B cell (primary cell): ENCODE measurements around the gene STAMBP. TPM values are rescaled to one million over a fixed set of nuclear protein-coding genes. Genes with fewer than 3 reads are reported as not detected.

Source experiments
- ATAC-seq: fragments of 200-7000 bp; cut with Tn5 transposase; one replicate; pipeline ENCODE4 v1.10.0; 2021; ENCODE audit warnings: low read depth, mild to moderate bottlenecking, moderate number of reproducible peaks, moderate library complexity
- CTCF ChIA-PET: fragments of 350-600 bp; sonication (Branson Sonifier 250); formaldehyde crosslinking; loops from one replicate; lab custom pipeline; 2021; ENCODE audit warnings: antibody characterized with exemption, inconsistent platforms; lab: Charles Lee
- POLR2A ChIA-PET: fragments of 350-600 bp; sonication (Branson Sonifier 250); formaldehyde crosslinking; loops from one replicate; lab custom pipeline; 2021; ENCODE audit warnings: antibody characterized with exemption; lab: Charles Lee
- DNase-seq: peaks from one replicate; pipeline ENCODE4 v3.0.0; 2013
- H2AFZ ChIP-seq: 2 replicates; pipeline ENCODE4 v1.6.1; 2012; ENCODE audit warnings: mild to moderate bottlenecking, low read depth, low read length; ENCODE audit not compliant: insufficient read depth, poor library complexity, severe bottlenecking
- H3K27ac ChIP-seq, 2 donors: 1 replicate in 1 of 2; 2 replicates in 1 of 2; pipeline ENCODE4 v1.5.1; 2012 to 2013; ENCODE audit warnings: low read length in 2 of 2, mild to moderate bottlenecking in 2 of 2, moderate library complexity in 1 of 2
- H3K27me3 ChIP-seq, 4 experiments: fragments of 200-600 bp in 1 of 4; sonication (generic) in 1 of 4; replicated peaks in 1 of 4; 1 replicate in 2 of 4; 2 replicates in 2 of 4; pipeline versions ENCODE4 v1.6.1 to v1.7.0; 2013 to 2016; ENCODE audit warnings: low read length in 3 of 4, mild to moderate bottlenecking in 2 of 4, mixed read lengths in 1 of 4, moderate library complexity in 1 of 4; ENCODE audit not compliant: insufficient read depth in 4 of 4, control insufficient read depth in 3 of 4; ENCODE audit errors: control extremely low read depth in 1 of 4
- H3K36me3 ChIP-seq, 2 experiments: replicated peaks in 1 of 2; 1 replicate in 1 of 2; 2 replicates in 1 of 2; pipeline versions ENCODE4 v1.6.1 to v1.7.1; 2013; ENCODE audit warnings: low read length in 1 of 2; ENCODE audit not compliant: insufficient read depth in 2 of 2, control insufficient read depth in 1 of 2; ENCODE audit errors: control extremely low read depth in 1 of 2, extremely low read depth in 1 of 2
- H3K4me1 ChIP-seq, 2 donors: fragments of 200-600 bp in 1 of 2; sonication (generic) in 1 of 2; 1 replicate in 1 of 2; 2 replicates in 1 of 2; pipeline versions ENCODE4 v1.5.1 to v1.6.1; 2013 to 2017; ENCODE audit warnings: low read length in 2 of 2; ENCODE audit not compliant: control insufficient read depth in 2 of 2, insufficient read depth in 2 of 2
- H3K4me2 ChIP-seq: replicated peaks from 2 replicates; pipeline ENCODE3; 2012; ENCODE audit warnings: mild to moderate bottlenecking, low read depth, low read length; ENCODE audit not compliant: poor library complexity, severe bottlenecking
- H3K4me3 ChIP-seq, 5 experiments: fragments of 200-600 bp in 1 of 5; sonication (generic) in 1 of 5; 1 replicate in 3 of 5; 2 replicates in 2 of 5; pipeline versions ENCODE4 v1.5.1 to v1.7.0; 2011 to 2016; ENCODE audit warnings: low read length in 4 of 5, mild to moderate bottlenecking in 4 of 5, low read depth in 2 of 5, control low read depth in 1 of 5, moderate library complexity in 1 of 5; ENCODE audit not compliant: insufficient read depth in 1 of 5; ENCODE audit errors: control extremely low read depth in 1 of 5, extremely low read depth in 1 of 5
- H3K79me2 ChIP-seq: fragments of 200-600 bp; sonication (generic); one replicate; pipeline ENCODE4 v1.6.0; 2016; ENCODE audit warnings: low read length; ENCODE audit not compliant: control insufficient read depth, insufficient read depth
- H3K9ac ChIP-seq: fragments of 200-600 bp; sonication (generic); 2 replicates; pipeline ENCODE4 v1.6.1; 2017; ENCODE audit warnings: mild to moderate bottlenecking, low read length, moderate library complexity
- H3K9me3 ChIP-seq, 3 donors: one replicate each; pipeline versions ENCODE4 v1.6.1 to v1.7.1; 2013; ENCODE audit warnings: low read length in 2 of 3; ENCODE audit not compliant: control insufficient read depth in 2 of 3, insufficient read depth in 1 of 3; ENCODE audit errors: control extremely low read depth in 1 of 3
- H4K20me1 ChIP-seq: 2 replicates; pipeline ENCODE4 v1.6.0; 2012; ENCODE audit warnings: mild to moderate bottlenecking, low read length; ENCODE audit not compliant: insufficient read depth, control insufficient read depth, poor library complexity, severe bottlenecking
- H3K27ac Mint-ChIP-seq: one replicate; pipeline ENCODE4 v1.8.0; 2021; ENCODE audit warnings: mixed read lengths
- H3K27me3 Mint-ChIP-seq: one replicate; pipeline ENCODE4 v1.8.0; 2021; ENCODE audit warnings: mixed read lengths
- H3K4me1 Mint-ChIP-seq: one replicate; pipeline ENCODE4 v1.8.0; 2021; ENCODE audit warnings: mixed read lengths
- H3K4me3 Mint-ChIP-seq: one replicate; pipeline ENCODE4 v1.8.0; 2021; ENCODE audit warnings: mixed read lengths
- H3K9me3 Mint-ChIP-seq: one replicate; pipeline ENCODE4 v1.8.0; 2022; ENCODE audit warnings: mixed read lengths; ENCODE audit not compliant: insufficient read depth
- CTCF ChIP-seq: fragments of 200-600 bp; IDR thresholded peaks from one replicate; pipeline ENCODE4 v1.8.0; 2022; ENCODE audit warnings: antibody characterized with exemption, mild to moderate bottlenecking
- EZH2 ChIP-seq: IDR thresholded peaks from 2 replicates; pipeline ENCODE4 v1.6.1; 2012; ENCODE audit warnings: borderline replicate concordance, low read depth, mild to moderate bottlenecking, moderate library complexity, low read length; ENCODE audit not compliant: insufficient read depth, poor library complexity, severe bottlenecking
- WGBS: methylation state at CpG from one replicate; pipeline ENCODE4 v1.1.5; 2013; ENCODE audit warnings: missing lambda C conversion rate; ENCODE audit not compliant: insufficient coverage; 5-methylcytosine and 5-hydroxymethylcytosine counted together
- intact Hi-C: fragments of 100-400 bp; cut with micrococcal nuclease; formaldehyde crosslinking; loops from one replicate; pipeline ENCODE4 v1.10.0; 2022
- polyA plus RNA-seq: library from polyadenylated mRNA; depleted of rRNA; stranded (reverse); fragments of >200 nt; gene quantifications from 2 replicates; pipeline ENCODE4 v1.2.3, GENCODE V29; 2012
- total RNA-seq, 2 donors: library from RNA; stranded (reverse); fragments of 120-200 nt in 1 of 2; gene quantifications; 1 replicate in 1 of 2; 2 replicates in 1 of 2; pipeline versions ENCODE4 v1.2.3 to v1.2.4, GENCODE V29; 2013 to 2022

Gene STAMBP
- total and polyA plus RNA-seq, 2 donors (not counting 1 experiment from before 2014, with no cell fraction given) = 21.8 to 32.5 TPM

DNA sequence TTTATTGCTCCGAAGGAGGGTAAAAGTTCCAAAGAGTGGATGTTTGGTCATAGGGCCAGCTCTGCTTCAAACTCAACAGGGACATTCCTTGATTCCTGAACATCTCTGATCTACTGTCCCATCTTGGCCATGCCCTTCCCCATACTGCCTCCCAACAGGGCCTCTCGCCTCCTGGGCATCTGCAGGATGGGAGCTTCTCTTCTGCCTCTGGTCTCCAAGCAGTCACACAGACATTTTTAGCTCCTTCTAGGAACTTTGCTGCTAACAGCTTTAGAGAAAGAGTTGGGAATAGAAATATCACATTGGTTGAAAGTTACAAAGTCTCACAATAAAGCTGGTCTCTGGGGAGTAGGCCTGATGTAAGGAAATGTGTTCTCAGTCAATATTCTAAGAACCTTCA is 88.5 kb downstream of the STAMBP start:
- no peaks in the 10 kb centered on the region for H3K9me3 Mint-ChIP-seq
- no peak overlapping the region for H3K4me2 ChIP-seq
- H4K20me1 ChIP-seq = no peaks in the 10 kb centered on the region
- ChIA-PET POLR2A (no interaction called here), CTCF (no interaction called here)
- intact Hi-C loops = no loop called here
- no peak overlapping the region for H3K9ac ChIP-seq
- no peak overlapping the region for H3K4me3 ChIP-seq
- no peaks in the 10 kb centered on the region for H3K36me3 ChIP-seq
- no peak for ATAC-seq
- H3K27me3 ChIP-seq = no peaks in the 10 kb centered on the region
- no peaks in the 10 kb centered on the region for H3K4me1 ChIP-seq
- H3K27me3 Mint-ChIP-seq = no peaks in the 10 kb centered on the region
- no peak overlapping the region for H3K4me3 Mint-ChIP-seq
- TF ChIP-seq EZH2 = no peak
- no peak for TF ChIP-seq CTCF
- H2AFZ ChIP-seq = no peak overlapping the region
- H3K79me2 ChIP-seq = no peaks in the 10 kb centered on the region
- no peak overlapping the region for H3K27ac ChIP-seq
- H3K9me3 ChIP-seq = no peaks in the 10 kb centered on the region
- no peak overlapping the region for H3K27ac Mint-ChIP-seq
- no peaks in the 10 kb centered on the region for H3K4me1 Mint-ChIP-seq
- no peak for DNase-seq
- no CpG with 5 or more reads among the region's 2 CpGs for WGBS

- ATAC-seq (no peak), DNase-seq (no peak)
- Histone ChIP-seq H4K20me1 (no peaks in the 10 kb centered on the region), H3K36me3 (no peaks in the 10 kb centered on the region), H3K4me3 (no peak overlapping the region), H3K27ac (no peak overlapping the region), H2AFZ (no peak overlapping the region), H3K4me1 (peaks cover 0 to under 1% of the 10 kb centered on the region in 2 donors), H3K4me2 (no peak overlapping the region), H3K9ac (no peak overlapping the region), H3K27me3 (no peaks in the 10 kb centered on the region), H3K79me2 (no peaks in the 10 kb centered on the region), H3K9me3 (no peaks in the 10 kb centered on the region)
- CTCF ChIA-PET = no interaction called here
- Mint-ChIP-seq H3K27me3 (no peaks in the 10 kb centered on the region), H3K27ac (no peak overlapping the region), H3K9me3 (no peaks in the 10 kb centered on the region), H3K4me3 (no peak overlapping the region), H3K4me1 (peaks cover 2% of the 10 kb centered on the region)
- 100% methylated on average over 2 of the region's 4 CpGs for WGBS
- POLR2A ChIA-PET = no interaction called here
- TF ChIP-seq EZH2 = no peak
- no peak for TF ChIP-seq CTCF
- intact Hi-C loops = no loop called here
Measured at GRCh38 chr2:73917696-73918207, 89.0 kb downstream of the STAMBP start.
